Inflammatory macrophage (primary cell): ENCODE data around the gene FBP2.
"Not testable (repeated sequence)": the region's sequence is repeated elsewhere in the genome, so short reads cannot be mapped to it uniquely, and the experiment has no call there.

ENCODE experiments used
- DNase-seq, 2 donors: peaks; one replicate each; pipeline ENCODE4 v3.0.0-alpha.2; 2020 to 2022

FBP2 gene

DNA sequence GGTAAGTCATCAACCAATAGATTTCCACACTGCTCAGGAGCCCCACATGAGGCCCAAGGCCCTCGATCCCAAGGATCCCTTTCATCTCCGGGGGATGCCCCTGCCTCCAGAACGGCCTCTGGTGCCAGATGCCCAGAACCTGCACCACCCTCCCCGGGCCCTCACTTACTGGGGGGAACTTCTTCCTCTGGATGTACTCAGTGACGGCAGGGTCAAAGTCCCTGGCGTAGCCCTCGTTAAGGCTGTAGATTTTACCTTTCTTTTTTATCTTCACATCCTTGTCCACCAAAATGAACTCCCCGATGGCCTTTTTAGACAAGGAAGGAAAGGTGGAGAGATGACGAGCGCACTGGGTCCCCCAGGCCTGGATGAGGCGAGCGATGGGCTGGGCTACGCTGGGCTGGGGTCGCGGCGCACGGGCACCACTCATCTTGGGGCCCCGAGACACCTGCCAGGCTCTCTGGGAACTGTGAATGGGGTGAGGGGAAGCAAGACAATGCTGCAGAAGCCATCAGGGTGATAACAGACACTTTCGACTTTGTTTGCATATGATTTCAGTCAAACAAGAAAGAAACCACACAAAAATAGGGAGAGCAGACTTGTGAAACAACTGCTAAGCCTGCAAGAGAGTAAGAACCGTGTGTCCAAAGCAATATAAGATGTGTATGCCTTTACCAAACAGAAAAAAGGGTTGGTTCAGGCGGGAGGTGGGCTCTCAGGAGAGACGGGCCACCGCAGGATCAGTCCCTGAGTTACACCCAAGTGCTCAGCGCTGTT, 13.2 kb upstream of the FBP2 start:
- DNase-seq: no peak

DNA sequence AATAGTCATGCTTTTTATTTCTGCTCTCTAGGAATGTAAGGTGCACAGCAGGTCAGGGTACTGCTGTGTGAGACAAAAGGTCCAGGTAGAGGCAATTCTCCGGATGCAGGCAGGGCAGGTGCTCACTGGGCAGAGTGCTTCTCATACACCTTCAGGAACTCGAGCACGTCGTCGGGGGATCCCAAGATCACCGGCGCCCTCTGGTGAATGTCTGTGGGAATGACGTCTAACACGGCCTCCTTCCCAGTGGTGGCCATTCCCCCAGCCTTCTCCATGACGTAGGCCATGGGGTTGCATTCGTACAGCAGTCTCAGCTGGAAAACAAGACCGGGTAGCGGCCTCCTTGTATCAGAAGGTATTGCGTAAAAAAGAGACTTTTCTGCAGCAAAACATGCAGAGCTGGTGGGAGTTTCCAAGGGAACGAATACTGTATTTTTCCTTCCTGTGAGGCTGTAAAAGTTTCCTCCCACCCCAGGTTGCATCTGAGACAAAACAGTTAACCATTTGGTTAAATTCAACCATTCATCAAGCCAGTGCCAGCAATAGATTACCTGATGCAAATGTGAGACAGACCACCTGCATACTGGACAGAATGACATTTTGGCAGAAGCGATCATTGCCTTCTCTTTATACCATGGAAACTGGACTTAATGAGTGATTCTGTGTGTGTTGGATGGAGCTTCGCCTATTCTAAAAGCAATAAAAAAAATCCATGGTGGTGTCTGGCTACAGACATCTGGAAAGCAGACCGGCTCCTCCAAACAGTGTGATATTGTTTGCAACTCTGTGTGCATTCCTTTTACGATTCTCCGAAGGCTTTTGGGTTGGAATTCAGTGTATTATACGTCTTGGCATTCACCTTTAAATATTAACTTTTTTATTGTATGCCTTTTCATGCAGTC, 9.9 kb upstream of the FBP2 start:
- peak; percentile 57 to 59 for DNase-seq

DNA sequence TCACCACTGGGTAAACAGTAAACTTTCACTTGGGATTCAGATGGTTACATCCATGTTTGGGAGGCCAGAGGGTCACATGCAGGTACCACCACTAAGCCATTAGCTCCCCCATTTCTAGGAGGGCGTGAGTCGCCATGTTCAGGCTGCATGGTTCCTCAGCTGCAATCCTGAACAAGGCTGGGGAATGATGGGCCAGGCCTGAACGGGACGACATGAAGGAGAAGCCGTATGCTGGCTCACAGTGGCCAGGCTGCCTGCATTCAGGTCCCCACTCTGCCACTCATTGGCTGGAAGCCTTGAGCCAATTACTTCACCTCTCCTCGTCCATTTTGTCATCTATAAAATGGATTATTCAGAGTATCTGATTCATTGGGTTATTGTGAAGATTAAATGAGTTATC, 9.0 kb upstream of the FBP2 start:
- no peak for DNase-seq

DNA sequence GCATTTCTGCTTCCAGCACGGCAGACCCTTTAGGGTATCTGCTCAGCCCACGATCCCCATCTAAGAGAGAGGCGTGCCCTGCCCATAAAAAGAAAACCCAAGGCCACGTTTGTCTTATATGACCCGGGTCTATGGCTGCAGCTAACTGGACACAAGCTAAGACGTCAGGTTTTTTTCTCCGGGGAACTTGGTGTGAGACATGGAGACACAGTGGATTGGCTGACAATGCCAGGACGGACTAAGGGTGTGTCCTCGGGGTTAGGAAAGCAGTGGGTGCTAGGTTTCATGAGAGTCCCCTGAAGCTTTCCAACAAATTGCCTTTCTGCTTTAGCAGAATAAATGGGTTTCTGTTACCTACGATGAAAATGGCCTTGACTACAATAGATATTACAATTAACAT, 7.1 kb upstream of the FBP2 start:
- no peak for DNase-seq

DNA sequence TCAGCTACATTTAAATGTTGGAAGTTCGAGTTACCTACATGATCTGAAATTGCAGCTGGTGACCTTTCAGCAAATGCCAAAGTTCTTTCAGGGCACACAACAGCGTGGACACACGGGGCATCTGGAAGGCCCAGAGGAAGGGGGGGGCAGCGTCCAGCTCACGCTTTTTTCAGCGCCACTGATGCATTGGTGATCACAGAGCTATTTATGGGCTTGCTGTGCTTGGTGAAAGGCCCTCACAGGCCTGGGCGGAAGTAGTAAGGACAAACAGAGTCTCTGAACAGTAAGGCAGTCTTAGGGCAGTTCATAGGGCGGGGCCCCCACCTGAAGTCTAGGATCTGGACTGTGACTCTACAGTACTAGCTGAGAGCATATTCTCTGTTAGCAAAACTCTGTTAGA, 6.6 kb upstream of the FBP2 start:
- peak in 1 of 2 donors; percentile 37 for DNase-seq

DNA sequence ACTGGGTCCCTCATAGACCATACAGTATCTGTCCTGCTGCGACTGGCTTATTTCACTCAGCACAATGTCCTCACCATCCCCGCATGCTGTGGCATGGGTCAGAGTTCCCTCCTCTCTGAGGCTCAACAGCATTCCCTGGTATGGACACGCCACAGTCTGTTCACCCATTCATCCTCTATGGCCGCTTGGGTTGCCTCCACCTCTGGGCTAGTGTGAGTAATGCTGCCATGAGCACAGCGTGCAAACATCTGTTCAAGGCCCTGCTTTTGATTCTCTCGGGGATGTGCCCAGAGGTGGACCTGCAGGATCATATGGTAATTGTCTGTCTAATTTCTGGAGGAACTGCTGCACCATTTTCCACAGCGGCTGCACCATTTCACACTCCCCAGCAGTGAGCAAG, 5.5 kb upstream of the FBP2 start:
- no peak for DNase-seq

DNA sequence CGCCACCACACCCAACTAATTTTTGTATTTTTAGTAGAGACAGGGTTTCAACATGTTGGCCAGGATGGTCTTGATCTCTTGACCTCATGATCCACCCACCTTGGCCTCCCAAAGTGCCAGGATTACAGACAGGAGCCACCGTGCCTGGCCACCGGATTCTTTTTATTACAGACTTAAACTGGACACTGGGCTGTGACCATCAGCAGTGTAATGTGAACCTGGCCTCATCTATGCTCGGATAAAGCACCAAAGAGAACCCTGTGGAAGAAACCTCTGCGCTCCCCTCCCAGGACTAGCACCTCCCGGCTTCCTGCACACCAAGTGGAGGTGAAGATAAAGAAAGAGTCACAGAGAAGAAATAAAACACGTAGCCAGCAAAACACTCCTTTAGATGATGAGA, 941 bp downstream of the FBP2 start:
- not testable (repeated sequence) for DNase-seq

DNA sequence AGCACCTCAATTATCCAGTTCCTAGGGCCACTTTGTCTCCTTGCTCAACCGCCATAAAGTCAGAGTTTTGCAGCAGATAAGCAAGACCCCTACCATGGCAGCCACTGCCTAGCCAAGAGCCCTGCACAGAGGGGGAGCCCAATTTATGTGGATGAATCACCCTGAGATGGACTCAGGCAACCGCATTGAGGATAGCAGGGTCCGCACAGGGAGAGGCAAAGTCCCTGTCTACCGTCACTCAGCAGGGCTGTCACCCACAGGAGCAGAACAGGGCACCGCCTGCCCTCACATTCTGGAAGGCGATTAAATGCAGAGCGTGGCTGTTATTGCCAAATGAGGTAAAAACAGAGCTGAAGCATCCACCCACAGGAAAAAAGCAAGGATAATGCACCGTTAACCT, 1.7 kb downstream of the FBP2 start:
- DNase-seq: no peak

DNA sequence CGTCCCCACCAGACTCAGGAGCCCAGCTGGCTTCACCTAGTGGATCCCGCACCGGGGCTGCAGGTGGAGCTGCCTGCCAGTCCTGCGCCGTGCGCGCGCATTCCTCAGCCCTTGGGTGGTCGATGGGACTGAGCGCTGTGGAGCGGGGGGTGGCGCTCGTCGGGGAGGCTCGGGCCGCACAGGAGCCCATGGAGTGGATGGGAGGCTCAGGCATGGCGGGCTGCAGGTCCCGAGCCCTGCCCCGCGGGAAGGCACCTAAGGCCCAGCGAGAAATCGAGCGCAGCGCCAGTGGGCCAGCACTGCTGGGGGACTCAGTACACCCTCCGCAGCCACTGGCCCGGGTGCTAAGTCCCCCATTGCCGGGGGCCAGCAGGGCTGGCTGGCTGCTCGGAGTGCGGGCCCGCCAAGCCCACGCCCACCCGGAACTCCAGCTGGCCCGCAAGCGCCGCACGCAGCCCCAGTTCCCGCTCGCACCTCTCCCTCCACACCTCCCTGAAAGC, 2.5 kb downstream of the FBP2 start:
- not testable (repeated sequence) for DNase-seq

DNA sequence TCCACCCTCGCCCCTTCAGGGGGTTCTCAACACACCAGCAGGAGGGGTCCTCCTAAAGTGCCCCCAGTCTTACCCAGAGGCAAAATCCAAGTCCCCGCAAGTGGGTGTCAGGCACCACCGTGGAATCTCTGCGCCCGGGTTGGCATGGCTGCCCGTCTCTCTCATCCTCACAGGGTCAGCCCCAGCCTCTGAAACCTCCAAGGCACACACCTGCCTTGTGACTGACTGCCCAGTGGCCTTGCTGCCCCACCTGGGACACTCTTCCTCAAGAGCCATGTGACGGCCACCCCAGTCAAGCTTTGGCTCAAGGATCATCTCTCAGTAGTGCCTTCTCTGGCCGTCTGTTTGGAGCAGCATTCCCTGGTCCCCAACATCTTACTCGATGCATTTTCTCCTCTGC, 4.9 kb downstream of the FBP2 start:
- no peak for DNase-seq

DNA sequence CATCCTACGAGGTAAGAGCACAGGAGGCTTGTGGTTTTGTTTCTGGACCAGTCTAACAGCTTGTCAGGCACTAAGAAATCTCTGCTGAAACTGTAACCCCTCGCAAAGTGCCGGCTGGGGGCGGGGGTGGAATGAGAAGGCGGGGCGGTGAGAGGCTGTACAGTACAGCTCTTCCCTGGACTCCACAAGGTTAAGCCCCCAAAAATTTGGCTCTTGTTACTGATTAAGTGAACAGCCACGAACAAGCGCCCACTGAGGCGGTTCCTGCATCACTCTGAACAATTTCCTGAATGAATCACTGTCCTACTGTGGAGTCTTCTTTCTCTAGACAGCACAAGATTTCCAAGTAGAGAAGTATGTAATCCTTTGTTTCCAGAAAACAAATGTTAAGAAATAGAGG, 6.8 kb downstream of the FBP2 start:
- no peak for DNase-seq

DNA sequence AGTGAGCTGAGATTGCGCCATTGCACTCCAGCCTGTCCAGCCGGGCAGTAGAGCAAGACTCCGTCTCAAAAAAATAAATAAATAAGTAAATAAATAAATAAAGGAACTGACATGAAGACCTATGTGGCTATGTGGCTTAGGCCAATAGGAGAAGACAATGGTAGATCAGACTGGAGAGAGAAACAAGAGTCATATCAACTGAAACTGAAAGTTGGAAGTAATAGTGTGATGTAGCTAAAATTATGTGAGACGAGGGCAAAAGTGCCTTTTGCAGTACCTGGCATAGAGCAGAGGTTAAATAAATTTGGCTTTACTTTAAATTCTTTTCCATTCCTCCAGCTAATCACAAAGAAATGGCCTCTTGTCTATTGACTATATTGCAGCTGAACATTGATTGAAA, 7.3 kb downstream of the FBP2 start:
- no peak for DNase-seq

DNA sequence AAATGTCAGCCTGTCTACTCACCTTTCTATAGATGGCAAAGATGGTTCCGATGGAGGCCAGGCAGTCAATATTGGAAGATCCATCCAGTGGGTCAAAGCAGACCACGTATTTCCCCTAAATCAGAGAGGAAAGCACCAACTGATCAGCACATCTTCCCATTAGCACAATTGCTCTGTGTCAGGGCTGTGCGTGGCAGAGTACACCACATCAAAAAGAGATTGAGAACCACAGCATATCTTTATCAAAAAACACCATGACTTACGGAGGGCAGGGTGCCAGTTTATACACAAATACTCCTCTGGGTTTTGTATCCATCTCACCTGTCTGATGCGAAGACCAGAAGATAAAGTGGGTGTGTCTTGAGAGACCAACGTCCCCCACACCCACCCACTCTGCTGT, 9.1 kb downstream of the FBP2 start:
- no peak for DNase-seq

DNA sequence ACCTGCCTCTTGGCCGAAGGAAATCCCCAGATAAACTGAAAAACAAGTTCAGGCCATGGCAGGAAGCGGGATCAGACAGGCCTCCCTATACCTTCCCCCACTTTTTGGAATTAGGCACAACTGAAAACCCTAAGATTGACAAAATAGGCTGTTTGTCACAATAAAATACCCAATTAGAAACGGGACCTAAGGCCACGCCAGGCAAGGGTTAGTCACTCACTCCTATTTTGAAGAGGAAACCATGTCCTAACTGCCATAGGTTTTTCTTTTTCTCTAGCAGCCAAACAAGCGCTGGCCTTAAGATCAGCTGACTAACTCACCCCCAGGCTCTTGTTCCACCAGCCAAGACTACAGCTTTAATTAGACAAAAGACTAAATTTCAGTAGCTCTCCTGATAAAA, 11.9 kb downstream of the FBP2 start:
- no peak for DNase-seq

DNA sequence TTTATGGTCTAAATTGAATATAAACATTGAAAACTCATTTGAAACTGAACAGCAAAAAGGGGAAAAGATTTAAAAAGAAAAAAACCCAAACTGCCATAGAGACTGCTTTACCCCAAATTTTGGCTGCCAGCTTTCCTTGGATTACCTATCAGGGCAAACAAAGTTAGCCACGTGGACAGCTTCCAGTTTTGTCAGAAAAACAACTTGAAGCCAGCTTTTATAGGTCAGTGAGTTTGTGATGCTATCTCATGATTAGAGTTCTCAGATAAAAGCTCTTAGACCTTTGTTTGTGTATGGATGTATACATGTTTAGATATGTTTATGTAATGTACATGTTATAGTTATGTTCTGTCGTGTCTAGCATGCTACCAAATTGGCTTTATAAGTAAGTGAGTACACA, 16.1 kb downstream of the FBP2 start:
- DNase-seq: no peak

DNA sequence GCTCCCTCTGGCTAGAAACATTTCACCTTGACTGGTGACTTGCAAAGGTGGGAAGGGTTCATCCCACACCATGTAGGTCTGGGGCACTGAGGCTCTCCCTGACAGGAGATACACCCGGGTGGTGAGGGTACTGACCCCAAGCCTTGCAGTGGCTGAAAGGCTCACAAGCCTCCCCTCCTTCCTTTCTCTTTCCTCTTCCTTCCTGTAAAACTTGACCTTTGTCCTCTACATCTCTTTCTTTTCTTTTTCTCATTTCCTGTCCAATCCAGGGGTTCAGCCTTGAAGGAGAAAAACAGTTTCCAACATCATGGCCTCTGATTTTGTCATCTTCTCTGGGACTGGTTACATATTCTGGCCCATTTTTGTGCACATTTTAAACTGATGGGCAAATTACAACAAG, 16.6 kb downstream of the FBP2 start:
- DNase-seq: no peak

DNA sequence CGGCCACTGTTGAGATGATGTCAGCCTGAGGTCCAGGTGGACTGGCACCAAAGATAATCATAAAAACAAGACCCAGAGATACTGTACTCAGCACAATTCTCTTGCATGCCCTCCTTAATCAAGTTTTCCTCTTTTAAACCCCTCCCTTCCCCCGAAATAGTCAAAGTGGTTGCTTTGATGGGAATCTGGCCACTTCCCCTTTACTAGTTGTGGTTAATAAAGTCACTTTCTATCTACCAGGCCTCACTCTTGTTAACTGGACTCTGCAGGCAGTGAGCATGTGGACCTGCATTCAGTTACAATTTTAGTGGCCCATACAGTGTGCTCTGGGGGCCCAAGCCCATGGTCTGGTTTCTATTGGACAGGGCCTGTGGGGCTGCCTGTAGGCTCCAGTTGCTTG, 17.5 kb downstream of the FBP2 start:
- peak; percentile 41 to 71 for DNase-seq

DNA sequence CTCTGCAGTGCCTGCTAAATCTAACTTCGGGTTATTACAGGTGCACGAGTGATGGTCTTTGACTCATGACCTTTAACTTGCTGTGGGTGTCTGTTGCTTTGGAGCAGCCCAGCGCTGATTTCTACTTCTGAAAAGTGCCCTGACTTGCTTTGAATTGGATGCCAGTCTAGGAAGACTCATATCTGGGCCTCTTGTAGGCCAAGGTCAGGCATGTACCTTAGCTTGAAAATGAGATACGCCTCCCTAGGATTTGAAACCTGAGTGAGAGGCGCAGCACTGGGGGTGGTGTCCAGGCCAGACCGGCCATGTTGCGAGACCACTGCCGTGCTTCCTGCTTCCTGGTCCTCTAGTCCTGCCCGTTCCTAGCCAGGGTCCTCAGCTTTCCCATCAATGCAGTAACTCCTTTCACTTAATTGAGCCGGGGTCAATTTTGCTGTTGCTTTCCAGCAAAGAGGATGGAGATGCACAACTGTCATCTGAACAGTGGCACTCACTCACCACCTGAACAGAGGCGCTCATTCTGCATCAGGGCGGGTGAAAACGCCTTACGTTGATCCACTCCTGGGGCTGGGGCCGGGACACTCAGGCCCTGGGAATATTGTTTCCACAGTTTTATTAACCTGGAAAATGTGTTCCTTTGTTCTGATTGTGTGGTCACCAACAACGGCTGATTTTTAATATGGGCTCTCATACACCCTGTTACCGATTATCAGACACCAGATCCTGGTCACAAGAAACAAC, 24.5 kb downstream of the FBP2 start:
- DNase-seq: no peak

DNA sequence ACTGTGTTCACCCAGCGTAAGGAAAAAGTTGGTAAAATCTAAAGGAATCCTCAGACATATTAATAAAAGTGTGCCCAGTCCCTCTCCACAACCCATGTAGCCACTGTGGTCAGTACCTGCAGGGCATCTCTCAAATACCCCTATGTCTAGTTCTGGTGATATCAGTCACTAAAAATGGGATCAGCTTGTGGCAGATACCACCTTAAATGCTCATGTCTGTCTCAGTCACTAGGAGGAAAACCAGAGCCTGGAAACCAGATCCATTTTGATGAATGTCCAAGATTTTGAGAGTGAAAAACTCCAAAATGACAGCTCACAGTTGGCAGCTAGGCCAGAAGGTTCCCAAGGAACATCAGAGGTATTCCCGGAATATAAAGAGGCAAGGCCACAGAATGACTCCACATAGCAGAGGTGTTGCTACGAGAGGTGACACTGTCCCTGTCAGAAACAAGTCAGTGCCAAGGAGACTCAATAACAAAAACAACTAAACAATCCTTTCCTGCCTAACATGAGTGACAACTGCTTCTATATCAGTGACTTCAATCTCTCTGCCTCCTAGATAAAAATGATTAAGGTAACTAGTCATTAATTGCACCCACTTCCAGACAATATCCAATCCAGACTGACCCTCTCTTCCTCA, 25.3 kb downstream of the FBP2 start:
- no peak for DNase-seq

DNA sequence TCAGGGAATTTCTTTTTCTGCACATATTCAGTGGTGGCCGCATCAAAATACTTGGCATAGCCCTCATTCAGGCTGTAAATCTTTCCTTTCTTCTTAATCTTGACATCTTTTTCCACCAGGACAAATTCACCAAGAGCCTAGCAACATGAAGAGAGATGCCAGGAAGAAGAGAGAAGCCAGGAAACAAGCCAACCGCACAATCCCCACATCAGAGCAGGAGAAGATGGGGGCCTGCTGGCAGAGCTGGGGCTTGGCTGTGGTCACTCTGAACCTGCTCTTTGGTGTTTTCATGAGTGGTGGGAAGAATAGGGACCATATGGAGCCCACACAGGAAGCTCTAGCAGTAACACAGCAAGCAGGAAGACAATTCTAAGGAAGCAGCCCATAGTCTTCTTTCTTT, 26.4 kb downstream of the FBP2 start:
- no peak for DNase-seq

DNA sequence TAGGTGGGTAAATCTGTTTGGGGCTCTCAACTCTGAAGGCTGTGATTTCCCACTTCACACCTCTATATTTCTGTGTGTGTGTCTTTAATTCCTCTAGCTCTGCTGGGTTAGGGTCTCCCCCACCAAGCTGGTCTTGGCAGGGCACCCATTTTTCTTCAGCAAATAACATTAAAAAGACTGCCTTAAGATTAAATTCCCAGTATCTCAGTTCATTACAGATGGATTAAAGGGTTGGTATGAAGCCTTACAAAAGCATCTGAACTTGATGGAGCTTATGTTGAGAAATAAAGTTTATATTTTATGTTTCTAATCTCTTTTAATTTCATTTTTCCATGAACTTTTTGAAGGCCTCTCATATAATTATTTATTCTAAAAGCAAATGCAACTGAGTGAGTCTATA, 27.1 kb downstream of the FBP2 start:
- DNase-seq: no peak

DNA sequence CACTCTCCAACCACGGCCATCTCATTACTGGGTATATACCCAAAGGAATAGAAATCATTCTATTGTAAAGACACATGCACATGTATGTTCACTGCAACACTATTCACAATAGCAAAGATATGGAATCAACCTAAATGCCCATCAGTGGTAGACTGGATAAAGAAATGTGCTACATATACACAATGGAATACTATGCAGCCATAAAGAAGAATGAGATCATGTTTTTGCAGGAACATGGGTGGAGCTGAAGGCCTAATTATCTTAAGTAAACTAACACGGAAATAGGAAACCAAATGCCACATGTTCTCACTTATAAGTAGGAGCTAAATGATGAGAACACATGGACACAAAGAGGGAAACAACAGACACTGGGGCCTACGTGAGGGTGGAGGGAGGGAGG, 29.3 kb downstream of the FBP2 start:
- DNase-seq: not testable (repeated sequence)

DNA sequence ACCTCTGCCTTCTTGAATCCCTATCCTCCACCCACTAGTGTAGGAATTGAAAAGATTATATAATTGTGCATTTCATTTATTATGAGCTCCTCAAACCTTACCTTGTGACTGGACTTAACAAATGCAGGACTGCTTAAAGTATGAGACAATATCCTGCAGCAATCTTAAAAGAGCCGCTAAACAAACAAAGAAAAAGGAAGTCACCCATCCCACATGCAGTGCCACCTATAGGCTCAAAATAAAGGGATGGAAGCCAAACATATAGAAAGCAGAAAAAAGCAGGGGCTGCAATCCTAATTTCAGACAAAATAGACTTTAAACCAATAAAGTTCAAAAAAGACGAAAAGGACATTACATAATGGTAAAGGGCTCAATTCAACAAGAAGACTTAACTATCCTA, 30.1 kb downstream of the FBP2 start:
- peak in 1 of 2 donors; percentile 4 for DNase-seq
